ENCODE measurements around the gene SPPL2C. TPM values are rescaled to one million over a fixed set of nuclear protein-coding genes. Genes with fewer than 3 reads are reported as not detected.

SPPL2C gene
- total RNA-seq, 2 experiments from 2014 or later: not detected

GRCh38 chr17:45876539-45876938, 31.9 kb downstream of the SPPL2C start:
- POLR2A ChIA-PET: no interaction called here
- no peak overlapping the region for H3K27ac Mint-ChIP-seq
- no peaks in the 10 kb centered on the region for H3K36me3 Mint-ChIP-seq (ENCODE audit: low read depth)
- peaks cover 7% of the 10 kb centered on the region for H3K4me1 Mint-ChIP-seq
- peaks cover 8% of the 10 kb centered on the region for H3K27me3 Mint-ChIP-seq
- CTCF ChIA-PET: no interaction called here
- H3K9me3 Mint-ChIP-seq: no peaks in the 10 kb centered on the region
- no peak for DNase-seq
- H3K4me3 Mint-ChIP-seq: no peak overlapping the region

- Mint-ChIP-seq H3K4me3 (no peak overlapping the region), H3K9me3 (no peaks in the 10 kb centered on the region), H3K36me3 (ENCODE audit: low read depth) (no peaks in the 10 kb centered on the region), H3K27ac (no peak overlapping the region), H3K4me1 (peaks cover 8% of the 10 kb centered on the region), H3K27me3 (peaks cover 8% of the 10 kb centered on the region)
- ChIA-PET CTCF (no interaction called here), POLR2A (no interaction called here)
- no peak for DNase-seq
These were observed 32.8 kb downstream of the SPPL2C start for GRCh38 chr17:45877467-45877866.

- peaks cover 3% of the 10 kb centered on the region for H3K4me1 Mint-ChIP-seq
- no peak overlapping the region for H3K4me3 Mint-ChIP-seq
- no peaks in the 10 kb centered on the region for H3K9me3 Mint-ChIP-seq
- no peaks in the 10 kb centered on the region for H3K36me3 Mint-ChIP-seq (ENCODE audit: low read depth)
- no peaks in the 10 kb centered on the region for H3K27me3 Mint-ChIP-seq
- H3K27ac Mint-ChIP-seq: no peak overlapping the region
- DNase-seq: no peak
- CTCF ChIA-PET: no interaction called here
- POLR2A ChIA-PET: no interaction called here
These were observed 38.4 kb downstream of the SPPL2C start for GRCh38 chr17:45883063-45883462.

GRCh38 chr17:45886852-45887251, 42.2 kb downstream of the SPPL2C start:
- Mint-ChIP-seq H3K4me3 (no peak overlapping the region), H3K27me3 (peaks cover 12% of the 10 kb centered on the region), H3K36me3 (ENCODE audit: low read depth) (no peaks in the 10 kb centered on the region), H3K9me3 (no peaks in the 10 kb centered on the region), H3K4me1 (peaks cover 3% of the 10 kb centered on the region), H3K27ac (no peak overlapping the region)
- DNase-seq: no peak
- ChIA-PET CTCF (no interaction called here), POLR2A (no interaction called here)

GRCh38 chr17:45888392-45888791, 43.7 kb downstream of the SPPL2C start:
- DNase-seq: no peak
- no peaks in the 10 kb centered on the region for H3K9me3 Mint-ChIP-seq
- CTCF ChIA-PET: no interaction called here
- H3K36me3 Mint-ChIP-seq (ENCODE audit: low read depth): no peaks in the 10 kb centered on the region
- no peak overlapping the region for H3K27ac Mint-ChIP-seq
- H3K4me1 Mint-ChIP-seq: no peaks in the 10 kb centered on the region
- no peak overlapping the region for H3K4me3 Mint-ChIP-seq
- POLR2A ChIA-PET: no interaction called here
- H3K27me3 Mint-ChIP-seq: peaks cover 21% of the 10 kb centered on the region

- POLR2A ChIA-PET: no interaction called here
- H3K9me3 Mint-ChIP-seq: no peaks in the 10 kb centered on the region
- H3K36me3 Mint-ChIP-seq (ENCODE audit: low read depth): no peaks in the 10 kb centered on the region
- H3K27me3 Mint-ChIP-seq: peaks cover 29% of the 10 kb centered on the region
- no peaks in the 10 kb centered on the region for H3K4me1 Mint-ChIP-seq
- CTCF ChIA-PET: no interaction called here
- H3K4me3 Mint-ChIP-seq: no peak overlapping the region
- no peak for DNase-seq
- H3K27ac Mint-ChIP-seq: no peak overlapping the region
These were observed 44.9 kb downstream of the SPPL2C start for GRCh38 chr17:45889579-45889978.

GRCh38 chr17:45893725-45894021, 49.0 kb downstream of the SPPL2C start:
- DNase-seq: no peak
- Mint-ChIP-seq H3K27ac (no peak overlapping the region), H3K4me1 (peaks cover 12% of the 10 kb centered on the region), H3K9me3 (no peaks in the 10 kb centered on the region), H3K27me3 (peaks cover 60% of the 10 kb centered on the region), H3K4me3 (peak overlapping the region; percentile 49), H3K36me3 (ENCODE audit: low read depth) (no peaks in the 10 kb centered on the region)
- ChIA-PET CTCF (interaction anchor here (0.7 to 1.7 kb wide), 2 partner anchors 14 to 1499 kb away, joined by 3 to 6 read pairs; no protein-coding TSS in a partner anchor), POLR2A (no interaction called here)

- ChIA-PET CTCF (interaction anchor here (0.8 to 1.7 kb wide), 2 partner anchors 13 to 55 kb away, joined by 3 to 6 read pairs; no protein-coding TSS in a partner anchor), POLR2A (no interaction called here)
- Mint-ChIP-seq H3K9me3 (no peaks in the 10 kb centered on the region), H3K27ac (no peak within 1 kb of the TSS), H3K4me3 (peak within 1 kb of the TSS; percentile 70), H3K36me3 (ENCODE audit: low read depth) (no peaks in the 10 kb centered on the region), H3K4me1 (peaks cover 12% of the 10 kb centered on the region), H3K27me3 (peaks cover 65% of the 10 kb centered on the region)
- DNase-seq: peak; percentile 64
These were observed 49.5 kb downstream of the SPPL2C start, which contains the start of gene MAPT for GRCh38 chr17:45894022-45894784. Gene MAPT, plus strand, starts transcription at chr17:45894554. Its CDS starts 67,784 bp downstream, at chr17:45962338.

- H3K4me1 Mint-ChIP-seq: peaks cover 12% of the 10 kb centered on the region
- peak overlapping the region; percentile 70 for H3K4me3 Mint-ChIP-seq
- ChIA-PET CTCF (no interaction called here), POLR2A (no interaction called here)
- H3K27ac Mint-ChIP-seq: no peak overlapping the region
- no peaks in the 10 kb centered on the region for H3K9me3 Mint-ChIP-seq
- no peak for DNase-seq
- H3K27me3 Mint-ChIP-seq: peaks cover 73% of the 10 kb centered on the region
- no peaks in the 10 kb centered on the region for H3K36me3 Mint-ChIP-seq (ENCODE audit: low read depth)
These were observed 50.8 kb downstream of the SPPL2C start for GRCh38 chr17:45895304-45895968.

- H3K9me3 Mint-ChIP-seq: no peaks in the 10 kb centered on the region
- ChIA-PET CTCF (no interaction called here), POLR2A (no interaction called here)
- DNase-seq: no peak
- H3K27ac Mint-ChIP-seq: no peak overlapping the region
- peak overlapping the region; percentile 34 for H3K4me3 Mint-ChIP-seq
- H3K36me3 Mint-ChIP-seq (ENCODE audit: low read depth): no peaks in the 10 kb centered on the region
- peaks cover 12% of the 10 kb centered on the region for H3K4me1 Mint-ChIP-seq
- peaks cover 75% of the 10 kb centered on the region for H3K27me3 Mint-ChIP-seq
These were observed 51.5 kb downstream of the SPPL2C start for GRCh38 chr17:45895969-45896785.

Other genes starting within 250 kb of the SPPL2C start
- gene CRHR1, start 60.6 kb upstream of the SPPL2C start, total RNA-seq: not detected
- under 1 TPM; 0.12 to 0.46 TPM for gene MAPT, start 49.7 kb downstream of the SPPL2C start, total RNA-seq
- gene STH, start 154.4 kb downstream of the SPPL2C start, total RNA-seq: not detected

Measured in activated CD4-positive, alpha-beta T cell treated with anti-CD3 and anti-CD28 coated beads, Interleukin-2, amount 10 ng/mL, durations not matched to agents 7 days and 5 days (primary cell).